Measurements from ENCODE around the gene TSPAN32.

The TSPAN32 gene

GRCh38 chr11:2304506-2305139 lies 2.8 kb downstream of the TSPAN32 start:
- DNase-seq (ENCODE audit: low spot score), result peak; percentile 54

GRCh38 chr11:2305140-2305778 lies 3.4 kb downstream of the TSPAN32 start:
- DNase-seq (ENCODE audit: low spot score), result peak; percentile 90

- no peak for DNase-seq (ENCODE audit: low spot score)
Measured at GRCh38 chr11:2305788-2306451, 4.1 kb downstream of the TSPAN32 start.

GRCh38 chr11:2306452-2306823 lies 4.6 kb downstream of the TSPAN32 start:
- DNase-seq (ENCODE audit: low spot score), result no peak

- DNase-seq (ENCODE audit: low spot score), result no peak
Measured at GRCh38 chr11:2306877-2307500, 5.2 kb downstream of the TSPAN32 start.

GRCh38 chr11:2307501-2308331 lies 5.9 kb downstream of the TSPAN32 start:
- DNase-seq (ENCODE audit: low spot score), result no peak

- DNase-seq (ENCODE audit: low spot score), result no peak
Measured at GRCh38 chr11:2308713-2309112, 6.9 kb downstream of the TSPAN32 start.

- DNase-seq (ENCODE audit: low spot score), result no peak
Measured at GRCh38 chr11:2309251-2310072, 7.6 kb downstream of the TSPAN32 start.

- DNase-seq (ENCODE audit: low spot score), result no peak
Measured at GRCh38 chr11:2310073-2310785, 8.4 kb downstream of the TSPAN32 start.

- no peak for DNase-seq (ENCODE audit: low spot score)
Measured at GRCh38 chr11:2310786-2311352, 9.1 kb downstream of the TSPAN32 start.

- DNase-seq (ENCODE audit: low spot score), result no peak
Measured at GRCh38 chr11:2311353-2312133, 9.7 kb downstream of the TSPAN32 start.

GRCh38 chr11:2312232-2313042 lies 10.6 kb downstream of the TSPAN32 start:
- no peak for DNase-seq (ENCODE audit: low spot score)

GRCh38 chr11:2313051-2313951 lies 11.5 kb downstream of the TSPAN32 start:
- DNase-seq (ENCODE audit: low spot score), result no peak

- no peak for DNase-seq (ENCODE audit: low spot score)
Measured at GRCh38 chr11:2314136-2314524, 12.3 kb downstream of the TSPAN32 start.

GRCh38 chr11:2314525-2315394 lies 12.9 kb downstream of the TSPAN32 start:
- no peak for DNase-seq (ENCODE audit: low spot score)

GRCh38 chr11:2315395-2316168 lies 13.8 kb downstream of the TSPAN32 start:
- no peak for DNase-seq (ENCODE audit: low spot score)

Measured in ecto neural progenitor cell (in vitro differentiated cells).